Fibroblast of skin of scalp (primary cell): ENCODE measurements around the gene SSTR1.

Experiments
- DNase-seq: peaks from one replicate; pipeline ENCODE4 v3.0.0-alpha.2; 2013

Gene SSTR1

DNA sequence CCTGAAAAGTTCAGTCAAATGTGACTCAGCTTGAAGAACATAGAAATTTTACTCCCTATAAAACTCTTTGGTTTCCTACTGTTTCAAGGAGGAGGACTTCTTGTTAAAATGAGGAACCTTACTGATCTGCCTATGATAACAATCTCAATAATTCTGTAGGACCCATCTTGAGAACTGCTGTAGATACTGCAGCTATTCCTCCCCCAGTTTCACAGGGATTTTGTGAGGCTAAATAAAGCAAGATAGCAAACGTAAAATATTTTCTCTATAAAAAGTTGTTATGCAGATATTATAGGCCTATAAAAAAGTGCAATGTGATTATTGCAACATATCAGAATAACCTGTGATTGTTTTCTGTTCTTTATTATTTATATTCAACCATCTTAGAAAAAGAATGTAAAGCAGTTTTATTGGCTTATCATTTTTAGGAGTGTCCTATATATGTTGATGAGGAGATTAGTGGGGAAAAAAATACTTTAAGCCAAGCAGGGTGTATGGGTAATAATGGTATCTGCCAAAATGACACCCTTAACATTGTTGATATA lies 36.1 kb downstream of the SSTR1 start:
- DNase-seq, result no peak

DNA sequence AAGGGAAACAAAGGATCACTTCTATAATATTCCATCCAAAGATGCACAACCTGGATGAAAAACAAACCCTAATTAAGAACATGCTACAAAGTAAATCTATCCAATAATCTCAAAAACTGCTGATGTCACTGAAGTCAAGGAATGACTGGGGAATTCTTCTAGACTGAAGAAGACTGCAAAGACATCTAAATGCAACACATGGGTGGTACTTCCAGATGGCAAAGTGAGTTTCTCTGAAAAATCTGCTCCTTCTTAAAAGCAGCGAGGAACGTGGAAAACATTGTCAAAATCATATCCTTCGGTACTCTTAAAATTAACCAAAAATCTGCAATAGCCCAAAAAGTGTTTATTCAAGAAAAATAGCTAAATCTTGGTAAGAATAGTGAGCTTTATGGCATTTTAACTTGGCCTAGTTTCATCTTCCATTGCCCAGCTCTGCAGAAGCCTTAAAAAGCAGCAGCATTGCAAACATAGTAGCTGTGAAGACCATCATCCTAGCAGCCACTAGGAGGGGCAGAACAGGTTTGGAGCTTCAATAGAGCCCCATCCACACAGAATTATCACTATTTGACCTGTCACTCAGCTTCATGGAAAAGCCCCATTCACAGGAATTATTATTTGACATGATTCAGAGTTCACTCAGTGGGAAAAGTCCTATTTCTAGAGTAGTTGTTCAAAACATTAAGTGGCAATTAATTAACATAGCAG lies 40.8 kb downstream of the SSTR1 start:
- DNase-seq, result peak; percentile 8

DNA sequence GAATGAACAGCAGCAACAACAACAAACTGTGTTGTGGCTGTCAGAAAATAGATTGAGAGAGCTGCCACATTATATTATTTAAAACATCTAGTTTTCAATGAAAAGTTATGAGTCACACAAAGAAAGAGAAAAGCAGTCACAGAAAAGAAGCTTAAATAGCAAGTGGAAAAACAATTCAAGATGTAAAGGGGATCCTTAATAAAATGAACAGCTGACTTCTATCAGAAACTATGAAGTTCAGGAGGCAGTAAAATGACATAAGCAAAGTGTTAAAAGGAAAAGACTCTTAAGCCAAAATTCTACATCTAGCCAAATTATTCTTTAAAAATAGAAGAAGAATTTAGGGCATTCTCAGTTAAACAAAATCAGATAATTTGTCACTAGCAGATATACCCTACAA lies 42.6 kb downstream of the SSTR1 start:
- peak; percentile 34 for DNase-seq

DNA sequence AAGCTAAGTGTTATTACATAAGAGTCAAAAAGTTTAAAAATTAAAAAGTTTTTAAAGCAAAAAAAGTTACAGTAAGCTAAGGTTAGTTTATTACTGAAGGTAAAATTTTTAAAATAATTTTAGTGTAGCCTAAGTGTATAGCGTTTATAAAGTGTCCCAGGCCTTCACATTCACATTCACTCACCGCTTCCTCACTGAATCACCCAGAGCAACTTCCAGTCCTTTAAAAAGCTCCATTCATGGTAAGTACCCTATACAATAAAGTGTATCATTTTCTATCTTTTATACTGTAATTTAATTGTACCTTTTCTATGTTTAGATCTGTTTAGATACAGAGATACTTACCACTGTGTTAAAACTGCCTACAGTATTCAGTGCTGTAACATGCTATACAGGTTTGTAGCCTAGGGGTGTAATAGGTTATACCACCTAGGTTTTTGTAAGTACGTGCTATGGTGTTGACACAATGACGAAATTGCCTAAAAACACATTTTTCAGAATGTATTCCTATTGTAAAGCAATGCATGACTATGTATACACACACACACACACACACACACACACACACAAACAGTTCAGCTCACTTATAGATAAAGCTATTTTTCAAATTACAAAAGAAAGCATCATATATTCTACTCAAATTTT lies 44.5 kb downstream of the SSTR1 start:
- DNase-seq, result no peak

DNA sequence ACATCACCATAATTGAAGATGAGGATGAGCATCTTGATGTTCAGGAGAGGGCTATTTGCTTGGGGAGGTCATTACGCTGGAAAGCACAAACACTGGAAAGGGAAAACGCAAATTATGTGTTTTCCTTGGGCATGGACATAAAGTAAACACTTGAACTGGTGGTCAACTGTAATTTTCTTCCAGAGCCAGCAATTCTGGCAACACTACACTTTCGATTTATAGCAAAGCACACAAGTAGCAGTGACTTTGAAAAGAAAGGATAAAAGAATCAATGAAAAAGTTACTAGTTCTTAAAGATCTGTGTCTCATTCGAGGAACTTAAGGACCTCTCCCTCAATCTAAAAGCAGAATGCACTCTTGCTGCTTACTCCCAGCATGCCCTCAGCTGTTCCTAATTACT lies 46.0 kb downstream of the SSTR1 start:
- no peak for DNase-seq

DNA sequence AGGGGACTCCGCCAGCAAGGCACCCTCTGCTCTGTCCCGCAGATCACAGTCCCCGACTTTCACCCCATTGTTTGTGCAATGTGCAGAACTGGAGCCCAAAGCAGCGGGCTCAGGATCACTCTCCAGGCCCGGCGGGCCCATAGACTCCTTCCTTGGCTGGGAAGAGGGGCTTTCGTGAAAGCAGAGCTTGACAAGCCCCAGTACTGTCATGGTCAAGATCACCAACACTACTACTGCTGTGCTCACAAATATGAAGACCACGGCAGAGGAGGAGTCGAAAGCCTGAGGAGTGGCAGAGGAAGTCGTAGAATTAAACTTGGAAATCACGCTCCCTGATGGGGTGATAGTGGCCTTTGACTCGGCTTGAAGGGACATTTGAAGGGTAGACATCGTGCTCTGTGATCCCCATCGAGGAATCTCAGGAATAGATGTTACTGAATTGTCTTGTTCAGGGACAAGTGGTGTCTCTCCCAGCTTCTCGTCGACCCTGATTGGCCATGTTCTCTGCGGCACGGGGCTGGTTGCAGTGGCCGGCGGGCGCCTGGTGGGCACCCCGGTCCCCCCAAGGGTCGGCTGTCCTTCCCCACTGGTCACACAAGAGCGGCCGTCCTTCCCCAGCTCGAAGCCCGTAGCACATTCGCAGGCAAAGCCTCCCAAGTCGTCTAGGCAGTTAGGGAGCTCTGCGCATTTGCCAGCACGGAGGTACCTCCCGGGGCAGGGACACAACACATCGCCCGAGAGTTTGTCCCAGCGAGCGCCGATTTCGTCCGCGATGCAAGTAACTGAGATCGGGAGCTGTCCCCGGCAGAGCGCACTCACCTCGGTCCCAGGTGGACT lies 47.1 kb downstream of the SSTR1 start:
- peak; percentile 9 for DNase-seq

DNA sequence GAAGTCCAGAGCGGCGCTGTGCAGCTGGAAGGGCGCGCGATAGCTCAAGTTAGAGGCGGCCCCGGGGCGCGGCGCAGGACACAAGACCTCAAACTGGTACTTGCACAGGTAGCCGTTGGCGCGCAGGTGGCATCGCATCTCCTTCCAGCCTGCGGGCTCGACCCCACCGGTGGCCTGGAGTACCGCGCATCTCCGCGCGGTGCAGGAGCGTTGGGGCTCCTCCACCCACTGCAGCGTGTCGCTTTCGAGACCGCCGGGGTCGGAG lies 47.6 kb downstream of the SSTR1 start:
- DNase-seq, result no peak

DNA sequence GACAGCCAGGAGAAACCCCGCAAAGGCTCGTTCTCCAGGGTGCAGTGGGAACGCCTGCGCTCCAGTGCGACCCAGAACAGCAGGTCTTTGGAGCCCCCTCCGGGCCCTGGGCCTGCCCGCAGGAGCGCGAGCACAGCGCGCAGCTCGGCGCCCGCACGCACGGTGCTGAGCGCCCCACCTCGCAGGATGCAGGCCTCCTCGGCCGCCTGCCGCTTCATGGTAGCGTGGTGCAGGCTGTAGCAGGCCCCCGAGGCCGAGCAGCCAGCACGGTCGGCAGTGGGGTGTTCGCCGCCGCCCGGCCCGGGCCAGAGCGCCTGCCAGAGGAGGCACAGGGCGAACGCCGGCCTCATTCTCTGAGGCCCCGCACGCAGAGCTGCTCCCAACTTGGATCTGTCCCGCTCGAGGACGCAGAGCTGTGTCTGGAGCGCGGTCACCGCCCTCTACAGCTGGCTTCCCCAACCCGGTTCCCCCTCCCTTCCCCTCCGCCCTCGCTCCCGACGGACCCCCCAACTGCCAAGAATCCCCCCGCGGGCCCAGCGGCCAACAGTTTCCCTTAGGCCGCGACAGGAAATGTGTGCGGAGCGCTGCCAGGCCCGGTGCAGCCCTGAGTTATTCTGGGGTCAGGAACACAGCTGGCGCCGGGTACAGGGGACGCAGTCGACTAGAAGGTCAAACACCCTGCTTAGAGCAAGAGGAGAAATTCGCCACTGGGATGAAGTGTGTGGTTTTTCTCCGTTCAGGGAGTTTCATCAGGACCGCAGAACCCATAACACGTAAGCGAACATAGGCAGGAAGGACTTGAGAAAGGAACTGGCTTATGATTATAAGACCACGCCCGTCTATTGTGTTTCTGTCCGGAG lies 48.2 kb downstream of the SSTR1 start, which contains the start of gene CLEC14A:
TSS of gene CLEC14A (minus strand) at position 421 of the 860 bp plus-strand sequence. CDS start at position 350, 71 bp downstream.
- peak; percentile 28 for DNase-seq

DNA sequence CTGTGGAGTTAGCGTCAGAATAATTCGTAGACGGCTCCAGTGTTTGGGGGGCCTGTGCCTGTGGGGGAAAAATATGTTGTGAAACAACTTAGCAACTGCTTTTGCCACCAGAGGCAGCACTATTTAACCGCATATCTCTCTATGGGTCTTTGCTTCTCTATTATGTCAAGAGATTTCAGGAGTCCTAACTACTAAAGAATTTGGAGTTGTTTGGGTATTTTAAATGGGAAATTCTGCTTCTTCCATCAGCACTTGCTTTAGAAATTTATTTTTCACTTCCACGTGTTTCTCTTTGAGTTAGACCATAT lies 48.8 kb downstream of the SSTR1 start:
- DNase-seq, result peak; percentile 61

DNA sequence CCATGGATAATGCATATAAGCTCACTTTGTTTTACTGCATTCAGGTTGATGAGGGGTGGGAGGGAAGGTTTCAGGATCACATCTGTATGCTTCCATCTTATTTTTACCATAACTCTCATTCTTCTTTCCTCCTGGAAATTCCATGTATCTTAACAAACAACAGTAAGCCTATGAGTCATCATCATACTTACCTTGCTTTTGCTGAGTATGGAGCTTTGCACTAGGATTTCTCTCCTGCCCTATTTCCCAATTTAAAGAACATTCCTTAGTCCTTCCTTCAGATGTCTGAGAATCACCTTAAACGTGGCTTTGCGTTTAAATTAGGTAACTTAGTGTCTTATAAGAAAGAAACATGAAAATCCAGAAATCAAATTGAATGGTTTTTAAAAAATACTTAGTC lies 49.8 kb downstream of the SSTR1 start:
- DNase-seq, result no peak

DNA sequence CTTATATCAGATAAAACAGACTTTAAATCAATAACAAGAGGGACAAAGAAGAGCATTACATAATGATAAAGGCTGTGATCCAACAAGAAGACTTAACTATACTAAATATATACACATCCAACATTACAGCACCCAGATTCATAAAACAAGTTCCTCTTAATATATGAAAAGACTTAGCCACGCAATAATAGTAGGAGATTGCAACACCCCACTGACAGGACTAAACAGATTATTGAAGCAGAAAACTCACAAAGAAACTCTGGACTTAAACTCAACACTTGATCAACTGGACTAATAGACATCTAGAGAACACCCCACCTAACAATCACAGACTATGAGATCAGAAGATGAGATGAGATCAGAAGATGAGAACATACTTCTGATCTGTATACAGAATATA lies 53.9 kb downstream of the SSTR1 start:
- no peak for DNase-seq
